ENCODE results near the gene BRD2. TPM values are rescaled to one million over a fixed set of nuclear protein-coding genes. Genes with fewer than 3 reads are reported as not detected.

The BRD2 gene
- total RNA-seq, 2 experiments from 2014 or later = 340 to 378 TPM

GRCh38 chr6:33024521-33024920 lies 56.1 kb downstream of the BRD2 start:
- H3K27ac ChIP-seq (ENCODE audit: low read depth in 1 of 2, low read length in 2 of 2) = no peak overlapping the region
- Mint-ChIP-seq H3K9me3 (no peaks in the 10 kb centered on the region), H3K36me3 (ENCODE audit: low read depth) (no peaks in the 10 kb centered on the region), H3K4me3 (no peak overlapping the region), H3K4me1 (ENCODE audit: low read depth) (peaks cover 10% of the 10 kb centered on the region), H3K27me3 (no peaks in the 10 kb centered on the region), H3K27ac (no peak overlapping the region)
- POLR2A ChIA-PET = no interaction called here
- CTCF ChIA-PET = no interaction called here
- H3K9me3 ChIP-seq (ENCODE audit: control insufficient read depth in 1 of 2, insufficient read depth in 1 of 2, low read length in 2 of 2) = no peaks in the 10 kb centered on the region
- H3K4me1 ChIP-seq (ENCODE audit: insufficient read depth, low read length) = peaks cover 7% of the 10 kb centered on the region
- intact Hi-C loops (cut with DNase I, micrococcal nuclease) = no loop called here
- no peak overlapping the region for H3K4me3 ChIP-seq (ENCODE audit: low read length)
- TF ChIP-seq, protein P1, sequence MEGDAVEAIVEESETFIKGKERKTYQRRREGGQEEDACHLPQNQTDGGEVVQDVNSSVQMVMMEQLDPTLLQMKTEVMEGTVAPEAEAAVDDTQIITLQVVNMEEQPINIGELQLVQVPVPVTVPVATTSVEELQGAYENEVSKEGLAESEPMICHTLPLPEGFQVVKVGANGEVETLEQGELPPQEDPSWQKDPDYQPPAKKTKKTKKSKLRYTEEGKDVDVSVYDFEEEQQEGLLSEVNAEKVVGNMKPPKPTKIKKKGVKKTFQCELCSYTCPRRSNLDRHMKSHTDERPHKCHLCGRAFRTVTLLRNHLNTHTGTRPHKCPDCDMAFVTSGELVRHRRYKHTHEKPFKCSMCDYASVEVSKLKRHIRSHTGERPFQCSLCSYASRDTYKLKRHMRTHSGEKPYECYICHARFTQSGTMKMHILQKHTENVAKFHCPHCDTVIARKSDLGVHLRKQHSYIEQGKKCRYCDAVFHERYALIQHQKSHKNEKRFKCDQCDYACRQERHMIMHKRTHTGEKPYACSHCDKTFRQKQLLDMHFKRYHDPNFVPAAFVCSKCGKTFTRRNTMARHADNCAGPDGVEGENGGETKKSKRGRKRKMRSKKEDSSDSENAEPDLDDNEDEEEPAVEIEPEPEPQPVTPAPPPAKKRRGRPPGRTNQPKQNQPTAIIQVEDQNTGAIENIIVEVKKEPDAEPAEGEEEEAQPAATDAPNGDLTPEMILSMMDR (IDR thresholded peaks at IDR 0.05) = no peak
- DNase-seq = no peak
- no peak for ATAC-seq (ENCODE audit: poor library complexity)
- H3K36me3 ChIP-seq (ENCODE audit: insufficient read depth, low read length) = no peaks in the 10 kb centered on the region
- H3K27me3 ChIP-seq (ENCODE audit: control insufficient read depth in 1 of 2, insufficient read depth in 2 of 2, low read length in 2 of 2) = no peaks in the 10 kb centered on the region

GRCh38 chr6:33028220-33028849 lies 59.9 kb downstream of the BRD2 start:
- Mint-ChIP-seq H3K4me3 (no peak overlapping the region), H3K27me3 (no peaks in the 10 kb centered on the region), H3K4me1 (ENCODE audit: low read depth) (no peaks in the 10 kb centered on the region), H3K36me3 (ENCODE audit: low read depth) (no peaks in the 10 kb centered on the region), H3K27ac (no peak overlapping the region), H3K9me3 (no peaks in the 10 kb centered on the region)
- Histone ChIP-seq H3K36me3 (ENCODE audit: insufficient read depth, low read length) (no peaks in the 10 kb centered on the region), H3K4me3 (ENCODE audit: low read length) (no peak overlapping the region), H3K9me3 (ENCODE audit: control insufficient read depth in 1 of 2, insufficient read depth in 1 of 2, low read length in 2 of 2) (no peaks in the 10 kb centered on the region), H3K27me3 (ENCODE audit: control insufficient read depth in 1 of 2, insufficient read depth in 2 of 2, low read length in 2 of 2) (no peaks in the 10 kb centered on the region), H3K27ac (ENCODE audit: low read depth in 1 of 2, low read length in 2 of 2) (no peak overlapping the region), H3K4me1 (ENCODE audit: insufficient read depth, low read length) (peaks cover 8% of the 10 kb centered on the region)
- ChIA-PET CTCF (no interaction called here), POLR2A (interaction anchor here (1.8 kb wide), 1 partner anchor 45 kb away, joined by 5 read pairs; the partner anchor contains the start of gene HLA-DPA1)
- ATAC-seq (ENCODE audit: poor library complexity) (no peak), DNase-seq (peak in 1 of 14 experiments; percentile 0)
- intact Hi-C loops (cut with DNase I, micrococcal nuclease) = no loop called here
- TF ChIP-seq, protein P1 (IDR thresholded peaks at IDR 0.05) = no peak

- Mint-ChIP-seq H3K4me3 (no peak overlapping the region), H3K36me3 (ENCODE audit: low read depth) (no peaks in the 10 kb centered on the region), H3K9me3 (no peaks in the 10 kb centered on the region), H3K27ac (no peak overlapping the region), H3K27me3 (peaks cover 3% of the 10 kb centered on the region), H3K4me1 (ENCODE audit: low read depth) (no peaks in the 10 kb centered on the region)
- no peaks in the 10 kb centered on the region for H3K36me3 ChIP-seq (ENCODE audit: insufficient read depth, low read length)
- TF ChIP-seq, protein P1 (IDR thresholded peaks at IDR 0.05) = no peak
- intact Hi-C loops (cut with DNase I, micrococcal nuclease) = no loop called here
- peak overlapping the region in 1 of 2 donors; percentile 70 for H3K27ac ChIP-seq (ENCODE audit: low read depth in 1 of 2, low read length in 2 of 2)
- ChIA-PET POLR2A (interaction anchor here (1.8 kb wide), 1 partner anchor 44 kb away, joined by 5 read pairs; the partner anchor contains the start of gene HLA-DPA1), CTCF (no interaction called here)
- peaks cover 0 to 3% of the 10 kb centered on the region in 2 experiments for H3K9me3 ChIP-seq (ENCODE audit: control insufficient read depth in 1 of 2, insufficient read depth in 1 of 2, low read length in 2 of 2)
- peak in 3 of 14 experiments; percentile 53 to 75 (median 66) for DNase-seq
- H3K27me3 ChIP-seq (ENCODE audit: control insufficient read depth in 1 of 2, insufficient read depth in 2 of 2, low read length in 2 of 2) = no peaks in the 10 kb centered on the region
- no peak overlapping the region for H3K4me3 ChIP-seq (ENCODE audit: low read length)
- peak; percentile 72 for ATAC-seq (ENCODE audit: poor library complexity)
- peaks cover 8% of the 10 kb centered on the region for H3K4me1 ChIP-seq (ENCODE audit: insufficient read depth, low read length)
Measured at GRCh38 chr6:33029328-33030184, 61.2 kb downstream of the BRD2 start.
